PFSK-1 (cell line): ENCODE results near the gene SVIL.

Experiments used
- REST ChIP-seq, 2 experiments: IDR thresholded peaks; 2 replicates each; pipeline versions ENCODE4 v1.6.1 to v1.8.0; 2011 to 2012; ENCODE audit warnings: low read depth in 2 of 2, low read length in 2 of 2, control low read depth in 1 of 2, inconsistent platforms in 1 of 2, mild to moderate bottlenecking in 1 of 2, moderate library complexity in 1 of 2; ENCODE audit not compliant: insufficient read depth in 1 of 2
- SIN3A ChIP-seq: IDR thresholded peaks from 2 replicates; pipeline ENCODE4 v1.6.1; 2012; ENCODE audit warnings: mild to moderate bottlenecking, low read length, moderate library complexity, borderline replicate concordance; ENCODE audit not compliant: insufficient read depth

GRCh38 chr10:29438271-29438670 lies 196.5 kb downstream of the SVIL start:
- TF ChIP-seq REST (IDR thresholded peaks at IDR 0.05; ENCODE audit: insufficient read depth in 1 of 2, low read depth in 2 of 2, low read length in 2 of 2) (no peak), SIN3A (no peak)
